CD4-positive, alpha-beta memory T cell (primary cell): ENCODE data around the gene NCKIPSD. TPM values are rescaled to one million over a fixed set of nuclear protein-coding genes. Genes with fewer than 3 reads are reported as not detected.
A peak's percentile ranks its signal among the peaks of the same experiment; 100 is the strongest.

Experiments used
- CTCF ChIA-PET: fragments of 350-600 bp; sonication (Branson Sonifier 250); formaldehyde crosslinking; loops from one replicate; lab custom pipeline; 2021; ENCODE audit warnings: inconsistent platforms; ENCODE audit not compliant: partially characterized antibody; lab: Charles Lee
- POLR2A ChIA-PET: fragments of 350-600 bp; sonication (Branson Sonifier 250); formaldehyde crosslinking; loops from one replicate; lab custom pipeline; 2021; ENCODE audit not compliant: partially characterized antibody; lab: Charles Lee
- DNase-seq, 5 donors: peaks; one replicate each; pipeline versions ENCODE4 v3.0.0 to v3.0.0-alpha.2; 2020 to 2022; ENCODE audit warnings: mixed read lengths in 1 of 5
- H3K27ac ChIP-seq: one replicate; pipeline ENCODE4 v1.7.0; 2013; ENCODE audit warnings: low read depth, low read length
- H3K27me3 ChIP-seq: 2 replicates; pipeline ENCODE4 v1.7.0; 2013; ENCODE audit warnings: mild to moderate bottlenecking, low read length, moderate library complexity; ENCODE audit not compliant: insufficient read depth
- H3K36me3 ChIP-seq: 2 replicates; pipeline ENCODE4 v1.7.0; 2013; ENCODE audit warnings: mild to moderate bottlenecking, low read length, moderate library complexity; ENCODE audit not compliant: insufficient read depth
- H3K4me1 ChIP-seq: 2 replicates; pipeline ENCODE4 v1.7.0; 2013; ENCODE audit warnings: mild to moderate bottlenecking, low read length, moderate library complexity; ENCODE audit not compliant: insufficient read depth
- H3K4me3 ChIP-seq, 2 donors: one replicate each; pipeline ENCODE4 v1.7.0; 2013; ENCODE audit warnings: low read length in 2 of 2, mild to moderate bottlenecking in 1 of 2
- H3K9me3 ChIP-seq, 2 donors: one replicate each; pipeline ENCODE4 v1.7.0; 2013; ENCODE audit warnings: low read length in 2 of 2, control low read depth in 1 of 2; ENCODE audit not compliant: control insufficient read depth in 1 of 2
- H3K27ac Mint-ChIP-seq, 7 donors: one replicate each; pipeline ENCODE4 v1.8.0; 2020 to 2021; ENCODE audit warnings: mixed read lengths in 7 of 7, mild to moderate bottlenecking in 6 of 7, inconsistent platforms in 3 of 7, moderate library complexity in 3 of 7
- H3K27me3 Mint-ChIP-seq, 2 donors: one replicate each; pipeline ENCODE4 v1.8.0; 2020 to 2021; ENCODE audit warnings: mixed read lengths in 2 of 2
- H3K36me3 Mint-ChIP-seq, 2 donors: one replicate each; pipeline ENCODE4 v1.8.0; 2020 to 2021; ENCODE audit warnings: mixed read lengths in 2 of 2, inconsistent platforms in 1 of 2, mild to moderate bottlenecking in 1 of 2
- H3K4me1 Mint-ChIP-seq, 4 donors: one replicate each; pipeline ENCODE4 v1.8.0; 2020 to 2021; ENCODE audit warnings: mixed read lengths in 4 of 4, mild to moderate bottlenecking in 1 of 4
- H3K4me3 Mint-ChIP-seq, 8 donors: one replicate each; pipeline ENCODE4 v1.8.0; 2020 to 2021; ENCODE audit warnings: mixed read lengths in 8 of 8, mild to moderate bottlenecking in 7 of 8, moderate library complexity in 6 of 8, inconsistent platforms in 3 of 8
- H3K9me3 Mint-ChIP-seq, 8 donors: one replicate each; pipeline ENCODE4 v1.8.0; 2020 to 2021; ENCODE audit warnings: mixed read lengths in 8 of 8, mild to moderate bottlenecking in 5 of 8, inconsistent platforms in 3 of 8, moderate library complexity in 1 of 8
- intact Hi-C: fragments of 100-400 bp; cut with micrococcal nuclease; formaldehyde crosslinking; loops from one replicate; pipeline ENCODE4 v1.15.1; 2023
- polyA plus RNA-seq, 2 donors: library from polyadenylated mRNA; unstranded; fragments of 300-500 nt; fragmentation: Illumina TruSeq; gene quantifications; one replicate each; pipeline ENCODE4 v1.2.3, GENCODE V29; 2021
- total RNA-seq, 2 experiments: library from RNA; stranded (reverse); gene quantifications; one replicate each; pipeline ENCODE4 v1.2.3, GENCODE V29; 2021

Gene NCKIPSD
- total and polyA plus RNA-seq, 4 experiments from 2014 or later, result 8.3 to 21.7 (median 18.1) TPM

DNA sequence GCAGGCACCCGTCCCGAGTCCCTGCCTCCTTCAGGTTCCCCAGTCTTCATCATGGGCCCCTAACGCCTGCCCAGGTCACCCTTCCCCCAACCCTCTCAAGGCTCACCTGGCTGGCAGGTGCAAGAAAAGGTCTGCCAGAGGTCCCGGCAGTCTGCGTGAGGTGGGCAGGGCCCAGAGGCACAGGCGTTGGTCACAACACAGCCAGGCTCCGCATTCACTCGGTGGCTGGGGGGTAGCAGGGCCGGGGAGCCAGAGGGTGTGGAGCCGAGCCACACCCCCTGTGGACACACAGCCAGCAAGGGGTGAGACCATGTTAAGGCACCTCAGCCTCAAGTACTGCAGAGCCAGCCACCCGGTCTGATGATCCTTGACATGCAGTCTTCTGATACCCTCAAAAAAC is 33.9 kb downstream of the NCKIPSD start:
- no peak for DNase-seq
- Mint-ChIP-seq H3K9me3 (no peaks in the 10 kb centered on the region), H3K36me3 (peaks cover 0 to 1% of the 10 kb centered on the region in 2 donors), H3K4me1 (peaks cover 5 to 15% (median 10%) of the 10 kb centered on the region in 4 donors), H3K27me3 (no peaks in the 10 kb centered on the region), H3K4me3 (no peak overlapping the region), H3K27ac (no peak overlapping the region)
- POLR2A ChIA-PET, result no interaction called here
- H3K4me1 ChIP-seq, result peaks cover 12% of the 10 kb centered on the region
- H3K9me3 ChIP-seq, result no peaks in the 10 kb centered on the region
- no peak overlapping the region for H3K4me3 ChIP-seq
- no peak overlapping the region for H3K27ac ChIP-seq
- intact Hi-C loops, result no loop called here
- no peaks in the 10 kb centered on the region for H3K27me3 ChIP-seq
- CTCF ChIA-PET, result no interaction called here
- H3K36me3 ChIP-seq, result no peaks in the 10 kb centered on the region

DNA sequence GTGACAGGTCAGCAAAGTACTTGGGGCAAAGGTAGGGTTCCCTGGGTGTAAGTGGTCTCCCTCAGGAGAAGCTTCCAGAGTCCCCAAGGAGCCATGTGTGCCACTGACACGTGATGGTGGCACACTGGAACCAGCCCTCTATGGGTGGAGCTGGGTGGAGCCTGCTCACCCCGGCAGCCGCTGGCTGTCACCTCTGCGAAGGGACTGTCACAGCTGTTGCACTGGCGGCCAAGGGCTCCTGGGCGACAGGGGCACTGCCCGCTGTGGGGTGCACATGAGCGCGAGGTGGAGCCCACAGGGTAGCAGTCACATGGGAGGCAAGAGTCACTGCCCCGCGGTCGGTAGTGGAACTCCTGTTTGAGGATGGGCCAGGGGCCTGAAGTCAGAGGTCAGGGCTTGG is 35.0 kb downstream of the NCKIPSD start:
- Histone ChIP-seq H3K36me3 (no peaks in the 10 kb centered on the region), H3K27me3 (no peaks in the 10 kb centered on the region), H3K9me3 (no peaks in the 10 kb centered on the region), H3K4me3 (no peak overlapping the region), H3K4me1 (peaks cover 8% of the 10 kb centered on the region), H3K27ac (no peak overlapping the region)
- Mint-ChIP-seq H3K36me3 (no peaks in the 10 kb centered on the region), H3K27me3 (no peaks in the 10 kb centered on the region), H3K9me3 (no peaks in the 10 kb centered on the region), H3K27ac (peak overlapping the region in 1 of 7 donors; percentile 23), H3K4me3 (peak overlapping the region in 1 of 8 donors; percentile 20), H3K4me1 (peaks cover 5 to 12% (median 8%) of the 10 kb centered on the region in 4 donors)
- no peak for DNase-seq
- CTCF ChIA-PET, result no interaction called here
- intact Hi-C loops, result no loop called here
- POLR2A ChIA-PET, result no interaction called here

DNA sequence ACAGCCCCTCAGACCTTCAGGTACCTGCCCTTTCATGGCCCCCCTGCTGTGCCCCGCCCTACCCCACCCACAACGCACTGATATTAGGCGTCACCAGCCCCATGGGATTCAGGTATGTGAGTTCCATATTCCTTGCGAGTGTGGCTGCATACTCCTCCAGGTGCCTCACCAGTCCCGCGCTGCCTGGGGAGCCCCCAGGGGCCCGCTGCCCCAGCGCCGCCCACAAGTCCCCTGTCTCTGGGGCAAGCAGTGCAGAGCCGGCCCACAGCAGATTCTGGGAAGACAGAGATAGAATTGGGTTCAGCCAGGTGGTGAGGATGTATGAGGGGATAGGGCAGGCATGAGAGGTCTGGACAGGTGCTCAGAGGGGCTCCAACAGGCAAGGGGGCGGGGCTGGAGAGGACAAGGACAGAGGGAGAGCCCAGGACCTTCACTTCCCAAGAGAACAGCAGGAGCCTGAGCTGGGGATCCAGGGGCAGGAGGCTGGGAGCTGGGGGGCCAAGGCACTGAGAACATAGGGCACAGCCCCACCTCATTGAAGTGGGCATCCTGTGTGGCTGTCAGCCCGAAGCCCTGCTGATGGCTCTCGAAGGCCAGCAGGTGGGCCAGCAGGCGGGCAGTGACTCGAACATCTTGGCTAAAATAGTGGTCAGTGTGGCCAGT is 37.4 kb downstream of the NCKIPSD start:
- Mint-ChIP-seq H3K27ac (no peak overlapping the region), H3K4me1 (no peaks in the 10 kb centered on the region), H3K9me3 (no peaks in the 10 kb centered on the region), H3K4me3 (no peak overlapping the region), H3K27me3 (no peaks in the 10 kb centered on the region), H3K36me3 (no peaks in the 10 kb centered on the region)
- Histone ChIP-seq H3K4me3 (no peak overlapping the region), H3K36me3 (no peaks in the 10 kb centered on the region), H3K27ac (no peak overlapping the region), H3K27me3 (no peaks in the 10 kb centered on the region), H3K9me3 (no peaks in the 10 kb centered on the region), H3K4me1 (no peaks in the 10 kb centered on the region)
- DNase-seq, result no peak
- ChIA-PET POLR2A (no interaction called here), CTCF (interaction anchor here (1.4 kb wide), 1 partner anchor 16 kb away, joined by 3 read pairs; no protein-coding TSS in a partner anchor)
- intact Hi-C loops, result no loop called here

DNA sequence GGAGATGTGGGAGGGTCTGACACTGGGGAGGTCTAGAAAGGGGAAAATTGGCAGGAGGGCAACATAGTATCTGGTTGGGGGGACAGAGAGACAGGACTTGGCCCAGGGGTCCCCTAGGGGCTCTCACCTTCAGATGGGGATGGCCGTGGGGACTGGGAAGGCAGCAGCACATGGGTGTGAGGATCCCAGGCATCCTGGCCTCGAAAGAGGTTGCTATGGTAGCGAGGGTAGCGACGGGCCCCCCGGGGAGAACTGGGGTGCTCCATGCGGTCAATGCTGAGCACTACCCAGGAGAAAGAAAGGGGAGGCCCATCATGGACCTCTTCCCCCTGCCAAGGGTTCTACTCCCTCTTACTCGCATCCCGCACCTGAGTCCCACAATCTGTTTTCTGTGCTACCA is 38.0 kb downstream of the NCKIPSD start:
- Mint-ChIP-seq H3K27ac (no peak overlapping the region), H3K27me3 (no peaks in the 10 kb centered on the region), H3K4me1 (no peaks in the 10 kb centered on the region), H3K36me3 (no peaks in the 10 kb centered on the region), H3K4me3 (no peak overlapping the region), H3K9me3 (no peaks in the 10 kb centered on the region)
- DNase-seq, result no peak
- intact Hi-C loops, result no loop called here
- Histone ChIP-seq H3K27me3 (no peaks in the 10 kb centered on the region), H3K9me3 (no peaks in the 10 kb centered on the region), H3K4me3 (no peak overlapping the region), H3K4me1 (no peaks in the 10 kb centered on the region), H3K27ac (no peak overlapping the region), H3K36me3 (no peaks in the 10 kb centered on the region)
- ChIA-PET CTCF (no interaction called here), POLR2A (no interaction called here)

DNA sequence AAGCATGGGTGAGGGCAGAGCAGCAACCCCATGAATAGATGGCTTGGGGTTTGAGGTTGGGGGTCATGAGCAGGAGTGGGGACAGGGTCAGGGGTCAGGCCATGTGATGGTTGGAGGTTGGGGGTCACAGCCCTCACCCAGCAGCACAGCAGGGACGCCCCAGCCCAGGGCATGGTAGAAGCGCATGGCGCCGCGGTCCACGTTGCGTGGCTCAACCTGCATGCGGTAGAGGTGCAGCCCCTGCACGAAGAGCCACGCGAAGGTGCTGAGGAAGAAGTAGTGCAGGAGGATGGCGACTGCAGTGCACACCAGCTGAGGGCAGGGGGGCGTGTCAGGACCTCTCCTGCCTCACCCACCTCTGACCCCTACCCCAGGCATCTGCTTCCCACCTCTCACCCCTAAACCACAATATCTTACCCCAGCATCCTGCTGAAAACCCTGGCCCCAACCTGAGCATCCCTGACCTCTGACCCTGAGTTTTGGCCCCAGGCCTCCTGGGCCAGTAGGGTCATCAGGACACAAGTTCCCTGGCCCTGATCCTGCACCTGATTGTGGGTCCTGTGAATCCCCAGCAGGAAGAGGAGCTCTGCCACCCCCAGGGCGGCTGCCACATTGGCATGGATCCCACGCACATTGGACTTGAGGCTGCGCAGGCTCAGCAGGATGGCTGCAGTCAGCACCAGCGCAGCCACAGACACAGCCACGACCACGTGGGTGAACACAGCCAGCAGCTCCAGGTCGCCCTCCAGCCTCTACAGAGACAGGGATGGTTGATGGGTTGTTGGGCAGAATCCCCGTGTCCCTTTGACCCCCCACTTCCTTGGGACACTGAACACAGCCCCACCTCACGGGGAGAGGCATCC is 40.6 kb downstream of the NCKIPSD start:
- ChIA-PET POLR2A (no interaction called here), CTCF (no interaction called here)
- no peak for DNase-seq
- no peaks in the 10 kb centered on the region for H3K36me3 ChIP-seq
- H3K27me3 ChIP-seq, result no peaks in the 10 kb centered on the region
- H3K4me1 ChIP-seq, result no peaks in the 10 kb centered on the region
- no peak overlapping the region for H3K27ac ChIP-seq
- H3K9me3 ChIP-seq, result no peaks in the 10 kb centered on the region
- Mint-ChIP-seq H3K36me3 (no peaks in the 10 kb centered on the region), H3K4me3 (no peak overlapping the region), H3K27me3 (peaks cover 0 to 1% of the 10 kb centered on the region in 2 donors), H3K27ac (no peak overlapping the region), H3K9me3 (peaks cover 0 to 2% (median 0%) of the 10 kb centered on the region in 8 donors), H3K4me1 (no peaks in the 10 kb centered on the region)
- intact Hi-C loops, result no loop called here
- H3K4me3 ChIP-seq, result no peak overlapping the region

DNA sequence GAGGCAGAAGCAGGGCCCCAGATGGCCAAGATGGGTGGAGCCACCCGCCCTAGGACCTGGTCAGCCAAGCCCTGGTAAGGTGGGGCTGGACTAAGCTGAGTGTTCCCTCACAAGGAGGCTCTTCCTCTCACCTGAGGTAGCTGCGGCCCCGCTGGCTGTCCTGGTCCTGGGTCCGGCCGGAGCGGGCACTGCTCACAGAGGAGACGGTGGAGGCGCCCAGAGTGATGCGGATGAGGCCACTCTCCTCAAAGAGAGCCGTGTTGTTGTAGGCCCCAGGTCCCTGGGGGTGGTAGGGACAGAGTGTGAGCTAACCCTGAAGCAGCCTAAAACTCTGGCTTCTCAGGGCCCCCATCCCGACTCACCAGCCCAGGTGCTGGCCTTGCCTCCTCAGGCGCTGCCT is 43.1 kb downstream of the NCKIPSD start:
- intact Hi-C loops, result no loop called here
- H3K4me3 ChIP-seq, result no peak overlapping the region
- H3K27me3 Mint-ChIP-seq, result peaks cover 0 to 1% of the 10 kb centered on the region in 2 donors
- CTCF ChIA-PET, result no interaction called here
- H3K27ac ChIP-seq, result no peak overlapping the region
- H3K27me3 ChIP-seq, result no peaks in the 10 kb centered on the region
- H3K27ac Mint-ChIP-seq, result no peak overlapping the region
- no peak overlapping the region for H3K4me3 Mint-ChIP-seq
- no peaks in the 10 kb centered on the region for H3K4me1 ChIP-seq
- POLR2A ChIA-PET, result no interaction called here
- peak in 1 of 5 donors; percentile 6 for DNase-seq
- H3K9me3 Mint-ChIP-seq, result peaks cover 0 to 2% (median 0%) of the 10 kb centered on the region in 8 donors
- H3K36me3 ChIP-seq, result no peaks in the 10 kb centered on the region
- H3K36me3 Mint-ChIP-seq, result no peaks in the 10 kb centered on the region
- no peaks in the 10 kb centered on the region for H3K4me1 Mint-ChIP-seq
- no peaks in the 10 kb centered on the region for H3K9me3 ChIP-seq

DNA sequence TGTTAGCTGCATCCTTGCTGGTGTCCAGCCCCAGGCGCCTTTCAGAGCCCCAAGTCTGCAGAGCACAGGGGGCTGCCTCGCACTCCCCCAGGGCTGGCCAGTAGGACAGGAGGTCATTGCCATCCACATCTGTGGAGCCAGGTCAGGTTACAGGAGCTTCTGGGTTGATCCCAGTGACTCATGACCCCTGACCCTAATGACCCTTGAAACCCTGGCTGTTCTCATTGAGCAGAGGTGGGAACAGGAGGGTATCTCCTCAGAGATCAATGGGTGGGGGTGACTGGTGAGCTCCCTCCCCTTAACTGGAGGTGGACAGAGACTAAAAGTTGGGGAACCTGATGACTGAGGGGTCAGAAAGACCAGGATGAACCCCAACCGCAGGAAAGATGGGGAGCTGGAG is 44.3 kb downstream of the NCKIPSD start:
- no peaks in the 10 kb centered on the region for H3K36me3 ChIP-seq
- no peak for DNase-seq
- H3K9me3 ChIP-seq, result no peaks in the 10 kb centered on the region
- H3K9me3 Mint-ChIP-seq, result peaks cover 0 to 2% (median 0%) of the 10 kb centered on the region in 8 donors
- intact Hi-C loops, result no loop called here
- H3K27ac ChIP-seq, result no peak overlapping the region
- H3K4me1 Mint-ChIP-seq, result peaks cover 0 to 7% (median under 1%) of the 10 kb centered on the region in 4 donors
- no peak overlapping the region for H3K4me3 ChIP-seq
- no peaks in the 10 kb centered on the region for H3K27me3 ChIP-seq
- H3K27ac Mint-ChIP-seq, result no peak overlapping the region
- no peaks in the 10 kb centered on the region for H3K36me3 Mint-ChIP-seq
- H3K4me1 ChIP-seq, result peaks cover under 1% of the 10 kb centered on the region
- ChIA-PET POLR2A (no interaction called here), CTCF (no interaction called here)
- H3K4me3 Mint-ChIP-seq, result no peak overlapping the region
- H3K27me3 Mint-ChIP-seq, result peaks cover 0 to 1% of the 10 kb centered on the region in 2 donors
